DOHH2 (cell line): Measurements from ENCODE around the gene RIMBP2.

ENCODE experiments used
- H3F3A ChIP-seq: fragments of 200-600 bp; sonication (generic), shearing (Covaris generic); 2 replicates; pipeline ENCODE4 v1.6.0; 2016; ENCODE audit warnings: antibody characterized with exemption, mild to moderate bottlenecking; ENCODE audit not compliant: control insufficient read depth, insufficient read depth
- H3K27ac ChIP-seq: fragments of 200-600 bp; sonication (generic); 2 replicates; pipeline ENCODE4 v1.5.1; 2014; ENCODE audit warnings: low read depth, mild to moderate bottlenecking, low read length, moderate library complexity
- H3K27me3 ChIP-seq: fragments of 200-600 bp; sonication (generic); 2 replicates; pipeline ENCODE4 v1.6.1; 2014; ENCODE audit warnings: mild to moderate bottlenecking, low read length, mixed read lengths; ENCODE audit not compliant: control insufficient read depth
- H3K36me3 ChIP-seq: fragments of 200-600 bp; sonication (generic); 2 replicates; pipeline ENCODE4 v1.6.1; 2014; ENCODE audit warnings: mild to moderate bottlenecking, low read length, moderate library complexity, mixed read lengths; ENCODE audit not compliant: control insufficient read depth
- H3K4me1 ChIP-seq: fragments of 200-600 bp; sonication (generic); 2 replicates; pipeline ENCODE4 v1.6.1; 2014; ENCODE audit warnings: mild to moderate bottlenecking, low read length, mixed read lengths; ENCODE audit not compliant: control insufficient read depth
- H3K4me2 ChIP-seq: fragments of 200-600 bp; sonication (generic); 2 replicates; pipeline ENCODE4 v1.6.0; 2014; ENCODE audit warnings: mild to moderate bottlenecking, low read length, moderate library complexity
- H3K4me3 ChIP-seq: fragments of 200-600 bp; sonication (generic); 2 replicates; pipeline ENCODE4 v1.5.1; 2014; ENCODE audit warnings: mild to moderate bottlenecking, low read length, mixed read lengths
- H3K79me2 ChIP-seq: fragments of 200-600 bp; sonication (generic); 2 replicates; pipeline ENCODE4 v1.6.1; 2014; ENCODE audit warnings: mild to moderate bottlenecking, low read length, mixed read lengths; ENCODE audit not compliant: control insufficient read depth
- H3K9me2 ChIP-seq: fragments of 200-600 bp; sonication (generic); replicated peaks from 2 replicates; pipeline ENCODE4 v1.6.1; 2014; ENCODE audit warnings: mild to moderate bottlenecking, low read length, mixed read lengths; ENCODE audit not compliant: control insufficient read depth
- H3K9me3 ChIP-seq: fragments of 200-600 bp; sonication (generic); 2 replicates; pipeline ENCODE4 v1.6.1; 2014; ENCODE audit warnings: antibody characterized with exemption, low read length, mixed read lengths; ENCODE audit not compliant: control insufficient read depth, insufficient read depth
- H4K20me1 ChIP-seq: fragments of 200-600 bp; sonication (generic); 2 replicates; pipeline ENCODE4 v1.6.0; 2014; ENCODE audit warnings: low read depth, mild to moderate bottlenecking, antibody characterized with exemption, low read length, moderate library complexity; ENCODE audit not compliant: control insufficient read depth, insufficient read depth
- CTCF ChIP-seq: fragments of 200-600 bp; sonication (generic); IDR thresholded peaks from one replicate; pipeline ENCODE4 v1.5.1; 2014; ENCODE audit warnings: antibody characterized with exemption, mild to moderate bottlenecking, low read depth, low read length; ENCODE audit not compliant: poor library complexity, severe bottlenecking
- EZH2phosphoT487 ChIP-seq: fragments of 200-600 bp; sonication (generic); IDR thresholded peaks from 2 replicates; pipeline ENCODE4 v1.6.1; 2017; ENCODE audit warnings: borderline replicate concordance, mild to moderate bottlenecking, antibody characterized with exemption, low read length, moderate library complexity, mixed read lengths

RIMBP2 gene

GRCh38 chr12:130457215-130457614, 258.9 kb downstream of the RIMBP2 start:
- Histone ChIP-seq H3K79me2 (no peaks in the 10 kb centered on the region), H3K4me1 (no peaks in the 10 kb centered on the region), H3K9me3 (no peaks in the 10 kb centered on the region), H3K27ac (no peak overlapping the region), H3K36me3 (no peaks in the 10 kb centered on the region), H3K4me3 (no peak overlapping the region), H3F3A (no peaks in the 10 kb centered on the region), H3K4me2 (no peak overlapping the region), H3K9me2 (no peaks in the 10 kb centered on the region), H4K20me1 (no peaks in the 10 kb centered on the region), H3K27me3 (no peaks in the 10 kb centered on the region)
- TF ChIP-seq EZH2phosphoT487: no peak
- TF ChIP-seq CTCF: no peak

- Histone ChIP-seq H4K20me1 (no peaks in the 10 kb centered on the region), H3F3A (no peaks in the 10 kb centered on the region), H3K4me3 (no peak overlapping the region), H3K36me3 (no peaks in the 10 kb centered on the region), H3K9me2 (no peaks in the 10 kb centered on the region), H3K79me2 (no peaks in the 10 kb centered on the region), H3K9me3 (no peaks in the 10 kb centered on the region), H3K4me2 (no peak overlapping the region), H3K27ac (no peak overlapping the region), H3K4me1 (no peaks in the 10 kb centered on the region), H3K27me3 (no peaks in the 10 kb centered on the region)
- TF ChIP-seq EZH2phosphoT487 (no peak), CTCF (no peak)
Observed at GRCh38 chr12:130456375-130457199, 259.5 kb downstream of the RIMBP2 start.

- Histone ChIP-seq H3F3A (no peaks in the 10 kb centered on the region), H4K20me1 (no peaks in the 10 kb centered on the region), H3K27ac (no peak overlapping the region), H3K9me3 (no peaks in the 10 kb centered on the region), H3K4me3 (no peak overlapping the region), H3K4me1 (no peaks in the 10 kb centered on the region), H3K4me2 (no peak overlapping the region), H3K27me3 (no peaks in the 10 kb centered on the region), H3K9me2 (no peaks in the 10 kb centered on the region), H3K36me3 (no peaks in the 10 kb centered on the region), H3K79me2 (no peaks in the 10 kb centered on the region)
- TF ChIP-seq EZH2phosphoT487 (no peak), CTCF (no peak)
Observed at GRCh38 chr12:130455161-130455560, 260.9 kb downstream of the RIMBP2 start.
